ENCODE data around the gene ELF4. TPM values are rescaled to one million over a fixed set of nuclear protein-coding genes. Genes with fewer than 3 reads are reported as not detected.

Gene ELF4
- total and polyA plus RNA-seq, 2 of the 13 experiments (the other 11 are each of a cell fraction or from before 2014, with no cell fraction given), result 1.3 to 2.6 TPM

GRCh38 chrX:130124577-130124976 is 14.3 kb upstream of the ELF4 start (continued):
- TF ChIP-seq ZGPAT (CRISPR knock-in tag; IDR thresholded peaks at IDR 0.05) (no peak), ZNF775 (CRISPR knock-in tag; IDR thresholded peaks at IDR 0.05; ENCODE audit: borderline replicate concordance) (no peak), MAZ (IDR thresholded peaks at IDR 0.05; ENCODE audit: borderline replicate concordance, low read depth, low read length) (no peak), MAZ (CRISPR knock-in tag; IDR thresholded peaks at IDR 0.05; ENCODE audit: low read depth) (no peak), ZNF619 (CRISPR knock-in tag; IDR thresholded peaks at IDR 0.05) (no peak), ZNF383 (CRISPR knock-in tag; IDR thresholded peaks at IDR 0.05; ENCODE audit: borderline replicate concordance) (no peak)

DNA sequence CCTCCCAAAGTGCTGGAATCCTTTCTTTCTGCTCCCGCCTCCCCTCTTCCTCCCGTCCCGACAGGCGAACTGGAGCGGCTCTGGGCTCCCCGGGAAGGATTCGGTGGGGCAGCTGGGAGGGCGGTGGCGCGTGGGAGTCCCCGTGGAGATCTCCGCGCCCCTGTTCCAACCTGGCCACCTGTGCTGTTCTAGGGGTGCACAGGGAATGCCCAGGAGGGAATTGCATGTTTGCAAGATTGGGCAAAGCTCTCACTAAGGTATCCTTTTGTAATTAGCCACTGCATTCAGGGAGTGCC is 11.2 kb upstream of the ELF4 start:
- Histone ChIP-seq H3K27me3 (ENCODE audit: control insufficient read depth in 1 of 2, insufficient read depth in 2 of 2, low read length in 2 of 2) (no peaks in the 10 kb centered on the region), H3K9me3 (ENCODE audit: low read length) (no peaks in the 10 kb centered on the region), H3K4me3 (replicated peaks in 1 of 3; ENCODE audit: insufficient read depth in 1 of 3, low read depth in 2 of 3, low read length in 3 of 3) (no peak overlapping the region), H3K27ac (ENCODE audit: extremely low read length, insufficient read depth, low read length) (no peak overlapping the region), H3K4me2 (ENCODE audit: low read depth, low read length) (no peak overlapping the region), H2AFZ (ENCODE audit: low read length) (no peak overlapping the region), H3K9ac (ENCODE audit: insufficient read depth, low read depth, low read length) (no peak overlapping the region), H3K36me3 (replicated peaks in 1 of 2; ENCODE audit: control insufficient read depth in 1 of 2, insufficient read depth in 2 of 2, low read length in 2 of 2) (no peaks in the 10 kb centered on the region), H4K20me1 (ENCODE audit: insufficient read depth, low read length) (no peaks in the 10 kb centered on the region), H3K4me1 (ENCODE audit: insufficient read depth, low read length) (peaks cover 32% of the 10 kb centered on the region), H3K79me2 (ENCODE audit: insufficient read depth, low read length) (no peaks in the 10 kb centered on the region)
- DNase-seq (ENCODE audit: low spot score) (no peak), ATAC-seq (no peak), FAIRE-seq (no peak)
- TF ChIP-seq ZKSCAN1 (IDR thresholded peaks at IDR 0.05; ENCODE audit: low read length) (no peak), POLR2G (IDR thresholded peaks at IDR 0.05; ENCODE audit: low read depth, low read length) (0 out of 2 replicates have a peak, but pooled peaks have one; percentile 13), PTBP1 (IDR thresholded peaks at IDR 0.05; ENCODE audit: low read depth, low read length, poor library complexity, severe bottlenecking) (no peak)
- ChIA-PET CTCF (ENCODE audit: low intra/inter-chr PET ratio, low total read pairs) (interaction anchor here (0.9 to 1.9 kb wide), 4 partner anchors 29 to 70 kb away, joined by 3 to 6 read pairs (median 4); no protein-coding TSS in a partner anchor), POLR2A (no interaction called here)
- BruUV-seq (replicated peaks), result no TSS peak
- intact Hi-C loops (cut with micrococcal nuclease; ENCODE audit: unreplicated experiment), result no loop called here
- 100% methylated on average over 2 of the region's 13 CpGs for WGBS (ENCODE audit: low lambda C conversion rate)
- in situ Hi-C loops (cut with HindIII; ENCODE audit: extremely low pct_ligation_motif_present, low pct_unique_long_range_greater_than_20kb), result no loop called here

Data from HepG2 (cell line).